HG02642 (cell line): ENCODE results near the gene PLEKHF1.
A peak's percentile ranks its signal among the peaks of the same experiment; 100 is the strongest.
"Not testable (repeated sequence)": the region's sequence is repeated elsewhere in the genome, so short reads cannot be mapped to it uniquely, and the experiment has no call there.

Experiments used
- ATAC-seq: cut with Tn5 transposase; IDR thresholded peaks from one replicate; pipeline ENCODE4 v1.9.1; 2021; ENCODE audit warnings: mild to moderate bottlenecking; ENCODE audit not compliant: unreplicated experiment, poor library complexity

Gene PLEKHF1

GRCh38 chr19:29663861-29664752 is 1.2 kb upstream of the PLEKHF1 start:
- no peak for ATAC-seq

- ATAC-seq: no peak
Measured at GRCh38 chr19:29664753-29665214, 477 bp upstream of the PLEKHF1 start.

- no peak for ATAC-seq
Measured at GRCh38 chr19:29665826-29666577, 741 bp downstream of the PLEKHF1 start.

- no peak for ATAC-seq
Measured at GRCh38 chr19:29666578-29667386, 1.5 kb downstream of the PLEKHF1 start.

GRCh38 chr19:29667387-29667783 is 2.1 kb downstream of the PLEKHF1 start:
- ATAC-seq: no peak

- no peak for ATAC-seq
Measured at GRCh38 chr19:29667901-29668341, 2.7 kb downstream of the PLEKHF1 start.

GRCh38 chr19:29668746-29669609 is 3.7 kb downstream of the PLEKHF1 start:
- no peak for ATAC-seq

- ATAC-seq: no peak
Measured at GRCh38 chr19:29670255-29670654, 5.0 kb downstream of the PLEKHF1 start.

- not testable (repeated sequence) for ATAC-seq
Measured at GRCh38 chr19:29671026-29671392, 5.7 kb downstream of the PLEKHF1 start.

GRCh38 chr19:29671393-29672160 is 6.3 kb downstream of the PLEKHF1 start:
- ATAC-seq: peak; percentile 81

- no peak for ATAC-seq
Measured at GRCh38 chr19:29672319-29672932, 7.2 kb downstream of the PLEKHF1 start.

- peak; percentile 42 for ATAC-seq
Measured at GRCh38 chr19:29672933-29673336, 7.7 kb downstream of the PLEKHF1 start.

GRCh38 chr19:29673451-29674371 is 8.4 kb downstream of the PLEKHF1 start:
- ATAC-seq: peak; percentile 3

- no peak for ATAC-seq
Measured at GRCh38 chr19:29674374-29675119, 9.3 kb downstream of the PLEKHF1 start.

- no peak for ATAC-seq
Measured at GRCh38 chr19:29675120-29675649, 9.9 kb downstream of the PLEKHF1 start.

- no peak for ATAC-seq
Measured at GRCh38 chr19:29675650-29676186, 10.5 kb downstream of the PLEKHF1 start.
